WERI-Rb-1 (cell line): ENCODE data around the gene PNPLA6.

Source experiments
- DNase-seq: peaks from one replicate; pipeline ENCODE4 v3.0.0-alpha.2; 2020
- H3K27ac ChIP-seq: fragments of 250-450 bp; sonication (Bioruptor Pico); 2 replicates; pipeline ENCODE4 v1.5.1; 2020; ENCODE audit warnings: mild to moderate bottlenecking, moderate library complexity
- H3K27me3 ChIP-seq: fragments of 250-450 bp; sonication (Bioruptor Pico); 2 replicates; pipeline ENCODE4 v1.5.1; 2021; ENCODE audit warnings: mild to moderate bottlenecking, low read depth, moderate library complexity; ENCODE audit not compliant: insufficient read depth, severe bottlenecking
- H3K36me3 ChIP-seq: fragments of 250-450 bp; sonication (Bioruptor Pico); 2 replicates; pipeline ENCODE4 v1.5.1; 2020; ENCODE audit warnings: mild to moderate bottlenecking, moderate library complexity
- H3K4me3 ChIP-seq: 2 replicates; pipeline ENCODE4 v1.5.1; 2011; ENCODE audit warnings: low read depth, mild to moderate bottlenecking, control low read depth, low read length
- H3K9me3 ChIP-seq: fragments of 250-450 bp; sonication (Bioruptor Pico); 2 replicates; pipeline ENCODE4 v1.5.1; 2021; ENCODE audit warnings: mild to moderate bottlenecking, moderate library complexity; ENCODE audit not compliant: severe bottlenecking
- CTCF ChIP-seq: IDR thresholded peaks from 2 replicates; pipeline ENCODE4 v1.5.1; 2011; ENCODE audit warnings: low read depth, mild to moderate bottlenecking, control low read depth, inconsistent platforms, low read length

PNPLA6 gene

GRCh38 chr19:7603919-7604318 is 68.4 kb downstream of the PNPLA6 start:
- Histone ChIP-seq H3K27ac (no peak overlapping the region), H3K27me3 (no peaks in the 10 kb centered on the region), H3K36me3 (no peaks in the 10 kb centered on the region; the same call in 1 of the 2 replicates), H3K9me3 (no peaks in the 10 kb centered on the region), H3K4me3 (no peak overlapping the region)
- no peak for TF ChIP-seq CTCF
- no peak for DNase-seq

GRCh38 chr19:7605490-7606222 is 70.1 kb downstream of the PNPLA6 start:
- Histone ChIP-seq H3K36me3 (no peaks in the 10 kb centered on the region; the same call in 1 of the 2 replicates), H3K27ac (no peak overlapping the region), H3K9me3 (no peaks in the 10 kb centered on the region), H3K27me3 (no peaks in the 10 kb centered on the region), H3K4me3 (no peak overlapping the region)
- TF ChIP-seq CTCF = no peak
- peak; percentile 60 for DNase-seq

- no peak overlapping the region for H3K27ac ChIP-seq
- H3K4me3 ChIP-seq = no peak overlapping the region
- no peak for DNase-seq
- H3K9me3 ChIP-seq = no peaks in the 10 kb centered on the region
- no peaks in the 10 kb centered on the region; the same call in 1 of the 2 replicates for H3K36me3 ChIP-seq
- H3K27me3 ChIP-seq = no peaks in the 10 kb centered on the region
- TF ChIP-seq CTCF = no peak
Measured at GRCh38 chr19:7606289-7606688, 70.8 kb downstream of the PNPLA6 start.

GRCh38 chr19:7607212-7607873 is 71.8 kb downstream of the PNPLA6 start:
- no peak for TF ChIP-seq CTCF
- Histone ChIP-seq H3K9me3 (no peaks in the 10 kb centered on the region), H3K4me3 (no peak overlapping the region), H3K27ac (no peak overlapping the region), H3K36me3 (no peaks in the 10 kb centered on the region; the same call in none of the 2 replicates), H3K27me3 (no peaks in the 10 kb centered on the region)
- DNase-seq = no peak

GRCh38 chr19:7607874-7608560 is 72.5 kb downstream of the PNPLA6 start:
- no peak for TF ChIP-seq CTCF
- Histone ChIP-seq H3K9me3 (no peaks in the 10 kb centered on the region), H3K27me3 (no peaks in the 10 kb centered on the region), H3K36me3 (no peaks in the 10 kb centered on the region; the same call in none of the 2 replicates), H3K27ac (no peak overlapping the region), H3K4me3 (no peak overlapping the region)
- no peak for DNase-seq
